Smooth muscle cell (in vitro differentiated cells): ENCODE results near the gene GNA15. TPM values are rescaled to one million over a fixed set of nuclear protein-coding genes. Genes with fewer than 3 reads are reported as not detected.

ENCODE experiments used
- DNase-seq: peaks from one replicate; lab custom pipeline; 2025; ENCODE audit not compliant: unreplicated experiment; lab: John Stamatoyannopoulos, UW
- H2AFZ ChIP-seq: fragments of 200-600 bp; sonication (generic); 2 replicates; pipeline ENCODE4 v1.6.0; 2016; ENCODE audit warnings: antibody characterized with exemption, low read depth, mild to moderate bottlenecking
- H3F3A ChIP-seq: fragments of 200-600 bp; sonication (generic); 2 replicates; pipeline ENCODE4 v1.6.0; 2017; ENCODE audit warnings: antibody characterized with exemption, low read depth
- H3K27ac ChIP-seq: fragments of 200-600 bp; sonication (generic); 2 replicates; pipeline ENCODE4 v1.5.1; 2016; ENCODE audit warnings: low read depth, mild to moderate bottlenecking
- H3K27me3 ChIP-seq: fragments of 200-600 bp; sonication (generic); 2 replicates; pipeline ENCODE4 v1.6.1; 2016; ENCODE audit warnings: low read depth, mild to moderate bottlenecking
- H3K36me3 ChIP-seq: fragments of 200-600 bp; sonication (generic); 2 replicates; pipeline ENCODE4 v1.5.1; 2016; ENCODE audit warnings: low read depth
- H3K4me1 ChIP-seq: fragments of 200-600 bp; sonication (generic); 2 replicates; pipeline ENCODE4 v1.5.1; 2016; ENCODE audit warnings: low read depth
- H3K4me2 ChIP-seq: fragments of 200-600 bp; sonication (generic); 2 replicates; pipeline ENCODE4 v1.6.0; 2016; ENCODE audit warnings: mild to moderate bottlenecking
- H3K4me3 ChIP-seq: fragments of 200-600 bp; sonication (generic); 2 replicates; pipeline ENCODE4 v1.5.1; 2016; ENCODE audit warnings: mild to moderate bottlenecking
- H3K79me2 ChIP-seq: fragments of 200-600 bp; sonication (generic); 2 replicates; pipeline ENCODE4 v1.6.0; 2016; ENCODE audit warnings: low read depth, mild to moderate bottlenecking
- H3K9ac ChIP-seq: fragments of 200-600 bp; sonication (generic); 2 replicates; pipeline ENCODE4 v1.6.0; 2016; ENCODE audit warnings: low read depth
- H3K9me3 ChIP-seq: fragments of 200-600 bp; sonication (generic); replicated peaks from 2 replicates; pipeline ENCODE4 v1.5.1; 2016; ENCODE audit warnings: low read depth
- H4K20me1 ChIP-seq: fragments of 200-600 bp; sonication (generic); 2 replicates; pipeline ENCODE4 v1.6.0; 2016; ENCODE audit warnings: low read depth
- CTCF ChIP-seq: fragments of 200-600 bp; sonication (generic); IDR thresholded peaks from 2 replicates; pipeline ENCODE4 v1.5.1; 2017; ENCODE audit warnings: borderline replicate concordance, mild to moderate bottlenecking, antibody characterized with exemption; ENCODE audit not compliant: insufficient read depth, poor library complexity, severe bottlenecking
- WGBS: methylation state at CpG from one replicate; pipeline ENCODE4 v1.1.7; 2016; ENCODE audit warnings: low lambda C conversion rate; 5-methylcytosine and 5-hydroxymethylcytosine counted together
- polyA plus RNA-seq: library from polyadenylated mRNA; unstranded; fragments of >200 nt; fragmentation: Nextera tagmentation; extraction: Ambion mirVana; gene quantifications from 2 replicates; pipeline ENCODE4 v1.2.1, GENCODE V29; 2016
- total RNA-seq: library from RNA; depleted of rRNA; stranded (reverse); fragments of >200 nt; gene quantifications from 2 replicates; pipeline ENCODE4 v1.2.3, GENCODE V29; 2014

The GNA15 gene
- total and polyA plus RNA-seq, 2 experiments from 2014 or later, result 1.2 to 1.8 TPM

- Histone ChIP-seq H2AFZ (peak within 1 kb of the TSS; percentile 93), H3K27ac (peak within 1 kb of the TSS; percentile 24), H3K4me2 (peak within 1 kb of the TSS; percentile 92), H3K36me3 (no peaks in the 10 kb centered on the region), H3K9ac (peak within 1 kb of the TSS; percentile 80), H4K20me1 (peaks cover 20% of the 10 kb centered on the region), H3K27me3 (no peaks in the 10 kb centered on the region), H3K4me3 (peak within 1 kb of the TSS; percentile 88), H3F3A (no peaks in the 10 kb centered on the region), H3K79me2 (peaks cover 45% of the 10 kb centered on the region), H3K4me1 (peaks cover 6% of the 10 kb centered on the region), H3K9me3 (no peaks in the 10 kb centered on the region)
- under 1% methylated on average over 60 of the region's 69 CpGs for WGBS
- no peak for TF ChIP-seq CTCF
- DNase-seq, result peak; percentile 78
Measured at GRCh38 chr19:3185461-3186159, 49.8 kb downstream of the GNA15 start, which contains the start of gene NCLN. Gene NCLN (plus strand): TSS chr19:3185930. CDS start chr19:3186031, 101 bp downstream.

- Histone ChIP-seq H3K4me2 (peak overlapping the region; percentile 92), H3K27ac (peak overlapping the region; percentile 24), H3K27me3 (no peaks in the 10 kb centered on the region), H3K9ac (peak overlapping the region; percentile 80), H4K20me1 (peaks cover 23% of the 10 kb centered on the region), H3F3A (no peaks in the 10 kb centered on the region), H3K79me2 (peaks cover 46% of the 10 kb centered on the region), H2AFZ (peak overlapping the region; percentile 57), H3K4me3 (peak overlapping the region; percentile 88), H3K4me1 (peaks cover 6% of the 10 kb centered on the region), H3K9me3 (no peaks in the 10 kb centered on the region), H3K36me3 (no peaks in the 10 kb centered on the region)
- 0% methylated on average over 17 of the region's 38 CpGs for WGBS
- no peak for TF ChIP-seq CTCF
- no peak for DNase-seq
Measured at GRCh38 chr19:3186160-3186688, 50.4 kb downstream of the GNA15 start.

DNA sequence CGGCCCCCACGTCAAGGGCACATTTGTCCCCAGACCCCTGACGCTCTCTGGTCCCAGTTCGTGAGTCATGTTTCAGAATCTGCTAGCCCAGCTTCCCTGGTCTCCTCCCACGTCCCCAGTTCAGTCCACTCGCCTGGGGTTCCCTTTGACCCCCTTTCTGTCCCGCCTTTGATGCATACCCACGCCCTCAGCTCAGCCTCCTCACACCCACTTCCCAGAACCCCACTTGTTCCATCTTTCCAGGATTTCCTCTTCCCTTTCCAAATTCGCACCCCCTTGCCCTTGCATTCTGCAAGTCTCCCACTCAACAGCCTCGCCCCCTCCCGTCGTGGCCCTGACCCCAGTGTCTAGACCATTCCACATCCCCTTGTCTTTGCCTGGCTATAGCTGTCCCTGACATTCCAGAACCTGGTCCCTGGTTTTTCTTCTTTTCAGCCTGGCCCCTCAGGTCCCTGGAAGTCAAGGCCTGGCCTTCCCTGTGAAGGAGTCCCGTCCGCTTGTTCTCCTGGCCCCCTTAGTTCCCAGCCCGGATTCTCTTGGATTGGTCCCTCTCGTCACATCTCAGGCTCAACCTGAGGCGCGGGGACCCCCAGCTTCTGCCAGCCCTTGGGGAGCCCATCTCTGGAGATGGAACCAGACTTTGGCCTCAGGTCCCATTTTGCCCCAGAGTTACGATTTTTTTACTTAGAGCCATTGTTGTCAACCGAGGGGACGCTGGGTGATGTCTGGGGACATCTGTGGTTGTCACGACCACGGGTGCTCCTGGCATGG is 51.2 kb downstream of the GNA15 start:
- peaks cover 26% of the 10 kb centered on the region for H4K20me1 ChIP-seq
- DNase-seq, result no peak
- peaks cover 6% of the 10 kb centered on the region for H3K4me1 ChIP-seq
- H3K27ac ChIP-seq, result no peak overlapping the region
- H3K9ac ChIP-seq, result peak overlapping the region; percentile 80
- no peak overlapping the region for H2AFZ ChIP-seq
- peaks cover 53% of the 10 kb centered on the region for H3K79me2 ChIP-seq
- no peak for TF ChIP-seq CTCF
- H3K9me3 ChIP-seq, result no peaks in the 10 kb centered on the region
- 81% methylated on average over 21 of the region's 23 CpGs for whole genome bisulfite sequencing
- no peaks in the 10 kb centered on the region for H3K36me3 ChIP-seq
- peak overlapping the region; percentile 92 for H3K4me2 ChIP-seq
- peak overlapping the region; percentile 88 for H3K4me3 ChIP-seq
- H3F3A ChIP-seq, result no peaks in the 10 kb centered on the region
- H3K27me3 ChIP-seq, result no peaks in the 10 kb centered on the region
